ENCODE data around the gene KIFC3.

DNA sequence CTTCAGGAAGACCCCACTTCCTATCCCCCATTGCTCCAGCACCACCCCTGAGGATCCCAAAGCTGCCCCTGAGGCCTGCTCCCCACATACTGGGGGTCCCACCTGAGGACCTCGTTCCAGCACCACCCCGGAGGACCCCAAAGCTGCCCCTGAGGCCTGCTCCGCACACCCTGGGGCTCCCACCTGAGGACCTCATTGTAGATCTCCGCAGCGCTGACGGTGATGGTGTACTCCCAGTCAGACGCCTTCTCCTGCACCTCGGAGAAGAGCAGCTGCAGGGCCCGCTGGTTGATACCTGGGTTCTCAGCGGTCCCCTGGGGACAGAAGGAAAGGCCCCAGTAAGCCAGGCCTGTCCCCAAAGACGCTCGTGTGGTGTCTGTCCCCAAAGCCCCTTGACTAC is 40.3 kb downstream of the KIFC3 start:
- TF ChIP-seq, protein P1, sequence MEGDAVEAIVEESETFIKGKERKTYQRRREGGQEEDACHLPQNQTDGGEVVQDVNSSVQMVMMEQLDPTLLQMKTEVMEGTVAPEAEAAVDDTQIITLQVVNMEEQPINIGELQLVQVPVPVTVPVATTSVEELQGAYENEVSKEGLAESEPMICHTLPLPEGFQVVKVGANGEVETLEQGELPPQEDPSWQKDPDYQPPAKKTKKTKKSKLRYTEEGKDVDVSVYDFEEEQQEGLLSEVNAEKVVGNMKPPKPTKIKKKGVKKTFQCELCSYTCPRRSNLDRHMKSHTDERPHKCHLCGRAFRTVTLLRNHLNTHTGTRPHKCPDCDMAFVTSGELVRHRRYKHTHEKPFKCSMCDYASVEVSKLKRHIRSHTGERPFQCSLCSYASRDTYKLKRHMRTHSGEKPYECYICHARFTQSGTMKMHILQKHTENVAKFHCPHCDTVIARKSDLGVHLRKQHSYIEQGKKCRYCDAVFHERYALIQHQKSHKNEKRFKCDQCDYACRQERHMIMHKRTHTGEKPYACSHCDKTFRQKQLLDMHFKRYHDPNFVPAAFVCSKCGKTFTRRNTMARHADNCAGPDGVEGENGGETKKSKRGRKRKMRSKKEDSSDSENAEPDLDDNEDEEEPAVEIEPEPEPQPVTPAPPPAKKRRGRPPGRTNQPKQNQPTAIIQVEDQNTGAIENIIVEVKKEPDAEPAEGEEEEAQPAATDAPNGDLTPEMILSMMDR (conservative IDR thresholded peaks at IDR 0.05), result no peak
- TF ChIP-seq ZFX (IDR thresholded peaks at IDR 0.05), result no peak

Measured in C4-2B (cell line).